OCI-LY7 (cell line): ENCODE data around the gene MAP2K1.

Experiments used
- EZH2phosphoT487 ChIP-seq: fragments of 200-600 bp; sonication (generic); IDR thresholded peaks from 2 replicates; pipeline ENCODE4 v1.6.1; 2018; ENCODE audit warnings: low read depth, borderline replicate concordance, mild to moderate bottlenecking, mixed run types, antibody characterized with exemption, low read length, moderate library complexity, mixed read lengths
- TF ChIP-seq, protein P1 (sequence below): fragments of 200-600 bp; sonication (generic); conservative IDR thresholded peaks from 2 replicates; pipeline ENCODE4 v1.5.1; 2014; ENCODE audit warnings: mild to moderate bottlenecking, antibody characterized with exemption, low read length, moderate library complexity, mixed read lengths

DNA sequence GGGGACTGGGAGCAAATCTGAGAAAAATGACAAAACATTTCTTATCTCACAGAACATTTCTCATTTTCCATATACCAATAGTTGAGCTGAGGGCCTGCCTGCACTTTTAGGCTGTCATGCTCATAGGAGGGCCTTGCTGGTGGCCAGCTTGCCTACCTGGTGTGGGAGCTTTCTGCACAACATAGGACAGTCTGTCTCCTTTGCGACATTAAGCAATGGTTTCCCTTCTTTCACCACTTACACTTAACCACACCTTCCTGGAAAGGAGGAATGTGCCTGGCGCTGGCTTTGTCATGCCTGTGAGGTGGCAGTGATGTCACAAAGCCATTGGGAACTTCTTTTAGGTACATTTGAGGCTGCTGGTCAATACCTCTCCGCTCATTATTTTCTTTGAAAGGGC lies 105.1 kb downstream of the MAP2K1 start:
- TF ChIP-seq, protein P1, sequence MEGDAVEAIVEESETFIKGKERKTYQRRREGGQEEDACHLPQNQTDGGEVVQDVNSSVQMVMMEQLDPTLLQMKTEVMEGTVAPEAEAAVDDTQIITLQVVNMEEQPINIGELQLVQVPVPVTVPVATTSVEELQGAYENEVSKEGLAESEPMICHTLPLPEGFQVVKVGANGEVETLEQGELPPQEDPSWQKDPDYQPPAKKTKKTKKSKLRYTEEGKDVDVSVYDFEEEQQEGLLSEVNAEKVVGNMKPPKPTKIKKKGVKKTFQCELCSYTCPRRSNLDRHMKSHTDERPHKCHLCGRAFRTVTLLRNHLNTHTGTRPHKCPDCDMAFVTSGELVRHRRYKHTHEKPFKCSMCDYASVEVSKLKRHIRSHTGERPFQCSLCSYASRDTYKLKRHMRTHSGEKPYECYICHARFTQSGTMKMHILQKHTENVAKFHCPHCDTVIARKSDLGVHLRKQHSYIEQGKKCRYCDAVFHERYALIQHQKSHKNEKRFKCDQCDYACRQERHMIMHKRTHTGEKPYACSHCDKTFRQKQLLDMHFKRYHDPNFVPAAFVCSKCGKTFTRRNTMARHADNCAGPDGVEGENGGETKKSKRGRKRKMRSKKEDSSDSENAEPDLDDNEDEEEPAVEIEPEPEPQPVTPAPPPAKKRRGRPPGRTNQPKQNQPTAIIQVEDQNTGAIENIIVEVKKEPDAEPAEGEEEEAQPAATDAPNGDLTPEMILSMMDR, result no peak
- TF ChIP-seq EZH2phosphoT487, result no peak
